8988T (cell line): ENCODE measurements around the gene WEE1.
"Not testable (repeated sequence)": the region's sequence is repeated elsewhere in the genome, so short reads cannot be mapped to it uniquely, and the experiment has no call there.

Source experiments
- DNase-seq: peaks from one replicate; pipeline ENCODE4 v3.0.0; 2011

The WEE1 gene

DNA sequence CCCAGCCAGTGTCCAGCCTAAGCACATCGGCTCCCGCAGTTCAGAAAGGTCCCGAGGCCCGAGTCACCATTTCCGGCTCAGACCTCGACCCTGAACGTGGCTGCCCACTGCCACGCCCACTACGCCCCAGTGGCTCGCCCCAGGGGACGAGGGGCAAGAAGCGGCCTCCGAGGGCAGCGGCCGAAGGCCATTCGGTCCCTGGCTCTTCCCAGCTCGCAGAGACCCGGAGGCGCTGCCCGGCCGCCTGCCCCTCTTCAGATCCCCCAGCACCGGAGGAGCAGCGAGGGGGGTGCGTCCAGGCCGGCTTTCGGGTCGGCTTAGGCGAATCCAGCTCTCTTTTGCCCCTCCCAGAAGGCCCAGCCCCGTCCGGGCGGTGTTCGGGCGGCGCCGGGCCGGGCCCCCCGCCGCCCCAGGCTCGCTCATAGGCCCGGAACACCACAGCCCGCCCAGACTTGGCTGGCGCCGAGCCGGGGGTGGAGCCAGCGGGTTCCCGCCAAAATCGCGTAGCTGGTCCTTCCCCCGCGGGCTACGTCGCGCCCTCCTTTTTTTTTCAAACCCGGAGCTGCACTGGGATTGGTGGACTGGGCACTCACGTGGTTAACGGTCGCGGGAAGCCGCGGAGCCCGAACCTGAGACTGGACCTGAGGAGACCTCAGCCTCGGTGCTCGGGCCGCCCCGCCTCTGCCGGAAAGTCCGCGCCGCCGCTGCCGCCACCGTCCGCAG lies at the start of gene WEE1:
Gene WEE1, plus strand, starts transcription at position 619 of the 723 bp plus-strand sequence. CDS start 264 bp downstream, outside the sequence.
- peak; percentile 94 for DNase-seq

DNA sequence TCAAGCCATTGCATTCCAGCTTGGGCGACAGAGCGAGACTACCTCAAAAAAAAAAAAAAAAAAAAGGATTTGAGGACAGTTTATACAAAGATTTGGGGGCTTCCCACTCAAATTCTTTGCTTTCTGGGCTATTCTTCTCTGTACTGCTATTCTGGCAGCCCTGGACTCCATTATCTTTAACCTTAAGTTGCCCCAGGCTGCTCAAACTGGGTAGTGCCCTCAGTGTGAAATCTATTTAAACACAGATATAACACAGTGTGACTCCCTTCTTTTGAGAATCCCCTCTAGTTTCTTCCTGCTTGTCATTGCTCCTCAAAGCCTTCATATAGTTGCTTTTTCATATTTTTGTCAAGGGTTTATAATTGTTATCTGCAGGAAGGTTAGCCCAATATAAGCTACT lies 49.5 kb upstream of the WEE1 start:
- no peak for DNase-seq

DNA sequence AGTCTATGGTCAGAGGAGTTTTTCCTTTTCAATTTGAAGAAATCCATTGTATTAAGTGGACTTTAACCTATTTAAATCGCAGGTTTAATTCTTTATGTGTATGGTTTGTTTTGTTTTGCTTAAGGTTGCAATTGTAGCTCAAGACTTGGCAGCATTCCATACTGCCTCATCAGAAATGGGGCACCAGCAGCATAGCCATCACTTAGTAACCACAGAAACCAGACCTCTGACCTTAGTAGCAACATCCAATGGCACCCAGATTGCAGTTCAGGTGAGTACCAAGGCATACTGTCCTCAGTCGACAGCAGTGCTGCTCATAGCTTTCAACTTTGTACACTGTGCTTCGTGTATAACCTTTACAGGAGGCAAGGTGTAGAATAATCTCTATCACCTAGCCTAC lies 48.4 kb upstream of the WEE1 start:
- no peak for DNase-seq

DNA sequence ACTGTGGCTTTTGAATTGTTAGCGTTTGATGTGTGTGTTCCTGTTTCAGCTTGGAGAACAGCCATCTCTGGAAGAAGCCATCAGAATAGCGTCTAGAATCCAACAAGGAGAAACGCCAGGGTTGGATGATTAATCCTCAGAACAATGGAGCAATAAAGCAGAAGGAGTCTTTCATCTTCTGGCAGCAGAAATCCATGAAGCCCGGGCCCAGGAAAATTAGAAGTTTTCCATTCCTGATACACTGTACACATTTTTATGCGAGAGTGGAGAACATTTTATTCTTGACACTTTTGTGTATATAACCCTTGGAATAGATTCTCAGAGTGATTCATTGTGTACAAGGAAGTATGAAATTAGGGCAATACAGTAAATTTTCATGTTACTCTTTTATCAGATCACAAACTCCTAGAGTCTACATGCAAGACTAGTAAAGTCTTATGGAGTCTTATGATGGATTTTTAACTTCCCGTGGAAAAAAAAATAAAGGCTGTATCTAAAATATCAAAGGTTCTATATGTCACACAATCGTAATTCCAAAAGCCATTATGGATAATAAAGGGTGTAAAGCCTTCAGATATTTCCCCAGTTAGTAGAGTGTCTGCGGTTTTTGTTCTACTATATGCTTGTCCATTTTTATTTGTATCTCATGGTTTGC lies 45.9 kb upstream of the WEE1 start:
- DNase-seq = no peak

DNA sequence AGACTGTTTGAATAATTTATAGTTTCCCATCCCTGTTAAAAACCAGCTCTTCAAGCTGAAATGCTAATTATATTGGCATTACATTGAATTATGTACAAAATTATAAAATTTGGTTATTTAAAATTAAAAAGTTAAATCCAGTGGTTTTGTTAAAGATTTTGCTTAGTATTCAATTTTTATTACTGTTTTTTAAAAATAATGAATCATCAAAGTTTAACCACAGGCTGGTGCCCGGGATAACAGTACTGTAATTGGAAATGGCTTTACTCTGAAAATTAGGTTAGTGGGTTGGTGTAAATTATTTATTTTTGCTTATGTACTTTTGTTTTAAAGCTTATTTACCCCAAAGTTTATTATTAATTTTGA lies 45.4 kb upstream of the WEE1 start:
- DNase-seq = no peak

DNA sequence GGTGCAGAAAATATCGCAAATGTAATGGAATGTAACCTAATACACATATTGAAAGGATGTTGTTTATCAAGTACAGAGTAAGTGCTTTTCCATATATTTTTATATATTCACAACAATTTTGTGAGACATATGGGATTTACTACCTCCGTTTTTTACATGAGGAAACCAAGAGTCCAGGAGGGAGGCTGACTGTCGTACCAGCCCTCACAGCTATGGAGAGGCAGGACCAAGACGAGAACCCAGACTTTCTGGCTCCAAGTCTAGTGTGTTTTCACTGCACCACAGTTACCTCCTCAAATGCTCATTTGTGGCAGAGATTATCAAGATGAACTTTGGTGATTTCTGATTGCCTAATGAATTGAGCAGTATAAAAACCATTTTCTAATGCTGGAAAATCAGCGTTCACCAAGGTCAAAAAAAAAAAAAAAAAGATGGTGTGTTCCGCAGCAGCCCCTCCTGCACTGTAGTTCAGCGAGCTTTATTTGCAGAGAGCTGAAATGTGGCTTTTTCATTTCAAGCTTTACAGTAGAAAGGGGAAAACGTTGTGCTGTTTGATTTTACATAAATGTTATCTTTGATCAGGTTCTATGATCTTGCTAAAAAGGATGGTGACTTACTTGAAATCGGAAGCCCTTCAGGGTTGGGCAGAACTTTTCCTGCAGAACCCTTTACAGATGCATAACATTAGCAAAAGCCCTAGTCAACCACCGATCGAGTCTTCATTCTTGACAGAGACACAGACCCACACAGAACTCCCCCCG lies 44.7 kb upstream of the WEE1 start:
- DNase-seq = no peak

DNA sequence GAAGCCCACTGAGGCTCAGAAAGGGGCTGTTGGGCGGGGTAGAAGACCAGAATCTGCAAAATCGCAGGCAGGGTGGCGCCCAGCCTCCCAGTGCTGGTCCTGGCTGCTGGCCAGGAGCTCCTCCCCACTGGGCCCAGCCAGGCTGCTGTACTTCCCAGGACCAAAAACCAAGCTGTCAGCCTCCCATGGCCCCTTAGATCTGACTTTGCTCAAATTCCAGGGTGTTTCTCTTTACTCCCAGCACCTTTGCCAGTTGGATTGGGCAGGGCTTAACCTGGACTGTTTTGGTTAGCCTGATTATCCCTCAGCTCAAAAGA lies 44.2 kb upstream of the WEE1 start:
- DNase-seq = no peak

DNA sequence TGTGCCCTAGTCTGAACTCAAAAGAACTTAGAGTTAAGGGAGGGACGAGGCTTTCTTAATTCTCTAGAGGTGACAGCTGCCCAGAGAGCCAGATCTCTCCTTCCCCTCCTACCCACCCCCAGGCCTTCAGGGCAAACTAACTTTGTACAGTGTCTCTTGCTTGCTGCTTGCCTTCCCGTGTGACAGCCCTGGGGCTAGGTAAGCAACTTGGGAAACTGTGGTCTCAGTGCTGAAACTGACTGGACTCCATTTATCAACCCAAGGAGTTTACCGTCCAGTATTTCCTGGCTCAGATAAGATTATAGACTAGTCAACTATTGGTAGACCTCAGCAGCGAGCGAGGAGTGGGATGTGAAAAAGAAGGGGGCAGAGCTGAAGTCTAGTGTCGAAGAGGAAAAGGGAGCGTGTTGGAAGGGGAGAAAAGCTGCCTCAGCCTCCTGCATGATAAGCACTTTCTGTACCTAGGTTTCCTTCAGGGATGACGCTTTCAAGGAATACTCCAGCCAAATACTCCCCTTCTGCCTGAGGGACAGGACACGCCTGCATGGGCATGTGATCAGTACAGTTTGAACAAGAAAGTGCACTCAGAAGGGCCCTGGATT lies 43.3 kb upstream of the WEE1 start:
- no peak for DNase-seq

DNA sequence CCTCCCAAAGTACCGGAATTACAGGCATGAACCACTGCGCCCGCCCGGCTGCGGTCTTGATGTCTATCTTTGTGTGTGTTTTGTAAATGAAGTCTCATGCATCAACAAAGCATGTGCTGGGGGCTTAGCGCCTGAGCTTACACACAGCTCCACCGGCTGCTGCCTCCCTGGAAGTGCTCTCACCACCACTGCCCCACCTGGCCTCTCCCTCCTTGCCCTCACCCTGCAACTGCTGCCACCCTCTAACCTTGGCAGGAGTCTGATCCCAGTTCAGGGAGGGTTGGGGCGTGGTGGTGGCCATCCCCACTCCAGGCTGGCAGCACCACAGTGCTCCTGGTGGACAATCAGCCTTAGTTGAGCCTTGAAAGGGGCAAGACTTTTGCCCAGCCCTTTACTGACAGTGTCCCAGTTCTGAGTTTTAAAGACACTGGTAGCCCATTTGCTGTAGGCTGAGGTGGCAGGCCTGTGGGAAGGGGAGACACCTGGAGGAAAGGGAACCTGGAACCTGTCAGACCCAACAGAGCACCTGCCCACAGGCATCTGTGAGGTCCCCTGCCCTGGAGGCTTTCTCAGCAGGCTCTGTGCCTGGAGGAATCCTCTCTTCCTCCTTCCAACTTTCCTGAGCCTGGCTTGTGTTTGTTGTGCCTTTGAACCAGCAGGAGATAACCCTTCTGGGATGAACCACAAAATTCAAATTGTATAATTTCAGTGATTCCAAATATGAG lies 42.4 kb upstream of the WEE1 start:
- peak; percentile 46 for DNase-seq

DNA sequence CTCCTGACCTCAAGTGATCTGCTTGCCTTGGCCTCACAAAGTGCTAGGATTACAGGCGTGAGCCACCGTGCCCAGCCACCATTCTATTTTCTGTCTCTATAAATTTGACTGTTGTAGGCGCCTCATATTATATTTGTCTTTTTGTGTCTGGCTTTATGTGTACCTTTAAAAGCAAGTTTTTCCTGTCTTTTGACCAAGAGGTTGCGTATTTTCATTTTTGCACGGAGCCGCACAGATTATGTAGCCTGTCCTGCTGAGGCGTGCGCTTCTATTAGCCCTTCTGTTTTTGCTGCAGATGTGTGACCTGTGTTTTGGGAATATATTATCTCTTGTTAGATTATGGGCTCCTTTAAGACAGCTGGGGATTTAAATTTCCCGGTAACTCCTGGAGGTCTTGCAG lies 40.4 kb upstream of the WEE1 start:
- DNase-seq = no peak

DNA sequence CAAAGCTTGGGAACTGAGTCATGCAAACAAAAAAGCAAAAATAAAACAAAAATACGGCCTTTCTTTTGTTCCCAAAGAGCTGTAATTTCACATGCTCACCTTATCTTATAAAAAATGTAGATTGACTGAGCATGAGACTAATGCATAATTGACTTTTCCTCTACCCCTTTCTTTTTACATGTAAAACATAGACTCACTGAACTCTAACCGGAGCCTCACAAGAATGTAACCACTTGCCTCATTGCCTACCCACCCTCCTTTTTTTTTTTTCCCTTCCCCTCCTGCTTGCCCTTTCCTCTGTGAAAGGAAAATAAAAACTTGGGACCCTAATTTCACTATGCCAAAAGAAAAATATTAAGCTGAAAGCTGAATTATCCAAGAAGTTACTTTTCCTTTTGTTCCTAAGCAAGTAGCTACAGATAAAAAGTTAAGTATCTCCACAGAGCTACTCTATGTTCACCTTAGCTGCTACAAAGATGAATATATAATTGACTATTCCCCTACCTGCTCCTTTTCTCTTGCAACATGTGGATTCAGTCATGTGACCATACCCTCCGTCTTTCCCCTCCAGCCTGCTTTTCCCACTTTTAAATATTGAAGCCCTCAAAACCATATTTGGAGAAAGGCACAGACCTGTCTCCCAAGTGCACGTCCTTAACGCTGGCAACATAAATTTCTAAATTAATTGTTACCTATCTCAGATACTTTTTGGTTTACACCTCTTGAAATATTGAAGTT lies 39.6 kb upstream of the WEE1 start:
- no peak for DNase-seq

DNA sequence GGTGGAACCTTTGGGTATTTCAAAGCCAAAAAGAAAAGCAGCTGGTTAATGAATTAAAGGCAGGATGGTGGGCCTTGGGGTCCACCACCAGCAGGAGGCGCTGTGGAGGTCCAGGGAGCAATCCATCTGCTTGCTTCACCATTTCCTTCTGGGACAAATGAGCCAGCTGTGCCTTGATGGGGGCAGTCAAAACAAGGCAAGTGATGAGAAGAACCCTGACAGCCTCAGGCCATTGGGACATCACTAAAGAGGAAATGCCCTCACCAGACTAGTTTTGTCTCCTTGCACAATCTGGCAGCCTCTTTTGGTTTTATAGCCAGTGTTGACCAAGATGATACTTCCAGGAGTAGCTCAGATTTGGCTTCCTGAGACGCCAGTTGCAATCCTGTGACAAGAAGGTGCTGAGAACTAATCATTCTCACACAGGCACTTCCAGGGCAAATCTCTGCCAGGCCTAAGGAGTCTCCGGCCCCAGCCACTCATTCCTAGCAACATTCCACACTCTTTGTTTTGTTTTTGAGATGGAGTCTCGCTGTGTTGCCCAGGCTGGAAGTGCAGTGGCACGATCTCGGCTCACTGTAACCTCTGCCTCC lies 38.2 kb upstream of the WEE1 start:
- DNase-seq = peak; percentile 47

DNA sequence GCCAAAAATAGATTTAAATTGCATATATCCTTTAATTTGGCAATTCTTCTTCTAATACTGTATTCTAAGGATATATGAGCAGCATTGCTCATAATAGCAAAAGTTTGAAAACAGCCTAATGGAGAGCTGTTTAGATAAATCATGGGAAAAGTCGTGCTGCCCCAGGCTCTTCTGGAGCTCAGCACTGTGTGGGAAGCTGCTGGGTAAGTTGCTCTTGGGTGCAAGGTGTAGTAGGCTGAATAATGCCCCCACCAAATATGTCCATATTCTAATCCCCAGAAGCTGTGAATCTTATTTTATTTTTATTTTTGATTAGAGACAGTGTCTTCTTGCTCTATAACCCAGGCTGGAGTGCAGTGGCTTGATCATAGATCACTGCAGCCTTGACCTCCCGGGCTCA lies 34.9 kb upstream of the WEE1 start:
- no peak for DNase-seq

DNA sequence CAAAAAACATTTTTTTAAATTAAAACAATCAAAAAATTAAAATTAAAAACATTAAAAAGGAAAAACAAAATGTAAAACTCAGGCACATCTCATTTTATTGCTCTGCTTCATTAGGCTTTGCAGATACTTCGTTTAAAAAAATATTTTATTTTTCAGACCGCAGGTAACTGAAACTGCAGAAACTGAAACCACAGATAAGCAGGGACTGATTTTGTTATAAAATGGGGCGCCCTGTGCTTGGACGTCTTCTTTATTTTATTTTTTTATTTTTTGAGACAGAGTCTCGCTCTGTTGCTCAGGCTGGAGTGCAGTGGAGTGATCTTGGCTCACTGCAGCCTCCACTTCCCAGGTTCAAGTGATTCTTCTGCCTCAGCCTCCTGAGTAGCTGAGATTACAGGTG lies 24.3 kb upstream of the WEE1 start:
- DNase-seq = not testable (repeated sequence)

DNA sequence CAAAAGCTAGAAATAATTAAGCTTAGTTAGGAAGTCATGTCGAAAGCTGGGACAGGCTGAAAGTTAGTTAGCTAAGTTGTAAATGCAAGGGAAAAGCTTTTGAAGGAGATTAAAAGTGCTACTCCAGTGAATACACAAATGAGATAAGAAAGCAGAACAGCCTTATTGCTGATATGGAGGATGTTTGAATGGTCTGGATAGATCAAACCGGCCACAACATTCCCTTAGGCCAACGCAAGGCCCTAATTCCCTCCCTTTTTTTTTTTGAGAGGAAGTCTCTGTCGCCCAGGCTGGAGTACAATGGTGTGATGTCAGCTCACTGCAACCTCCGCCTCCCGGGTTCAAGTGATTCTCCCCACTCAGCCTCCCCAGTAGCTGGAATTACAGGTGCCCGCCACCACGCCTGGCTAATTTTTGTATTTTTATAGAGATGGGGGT lies 23.3 kb upstream of the WEE1 start:
- no peak for DNase-seq

DNA sequence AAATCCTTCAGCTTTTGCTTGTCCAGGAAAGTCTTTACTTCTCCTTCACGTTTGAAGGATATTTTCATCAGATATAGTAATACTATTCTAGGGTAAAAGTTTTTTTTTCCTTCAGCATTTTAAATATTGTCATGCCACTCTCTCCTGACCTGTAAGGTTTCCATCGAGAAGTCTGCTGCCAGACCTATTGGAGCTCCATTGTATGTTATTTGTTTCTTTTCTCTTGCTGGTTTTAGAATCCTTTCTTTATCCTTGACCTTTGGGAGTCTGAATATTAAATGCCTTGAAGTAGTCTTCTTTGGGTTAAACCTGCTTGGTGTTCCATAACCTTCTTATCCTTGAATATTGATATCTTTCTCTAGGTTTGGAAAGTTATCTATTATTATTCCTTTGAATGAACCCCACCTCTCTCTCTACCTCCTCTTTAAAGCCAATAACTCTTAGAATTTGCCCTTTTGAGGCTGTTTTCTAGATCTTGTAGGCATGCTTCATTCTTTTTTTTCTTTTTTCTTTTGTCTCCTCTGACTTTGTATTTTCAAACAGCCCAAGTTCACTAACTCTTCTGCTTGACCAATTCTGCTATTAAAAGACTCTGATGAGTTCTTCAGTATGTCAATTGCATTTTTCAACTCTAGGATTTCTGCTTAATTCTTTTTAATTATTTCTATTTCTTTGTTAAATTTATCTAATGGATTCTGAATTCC lies 12.0 kb upstream of the WEE1 start:
- no peak for DNase-seq

DNA sequence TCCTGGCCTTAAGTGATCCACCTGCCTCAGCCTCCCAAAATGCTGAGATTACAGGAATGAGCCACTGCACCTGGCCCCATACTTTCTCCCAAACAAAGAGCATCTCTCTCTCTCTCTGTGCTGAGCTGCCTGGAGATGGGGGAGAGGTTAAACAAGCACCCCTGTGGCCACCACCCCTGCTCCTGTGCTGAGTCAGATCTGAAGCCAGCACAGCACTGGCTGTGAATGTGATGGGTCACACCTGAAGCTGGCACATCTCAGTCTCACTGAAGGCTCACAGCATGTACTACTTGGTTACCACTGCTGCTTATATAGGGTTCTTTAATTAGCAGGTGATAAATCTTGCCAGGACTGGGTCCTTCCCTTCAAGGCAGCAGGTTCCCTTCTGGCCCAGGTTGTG lies 10.8 kb upstream of the WEE1 start:
- DNase-seq = no peak

DNA sequence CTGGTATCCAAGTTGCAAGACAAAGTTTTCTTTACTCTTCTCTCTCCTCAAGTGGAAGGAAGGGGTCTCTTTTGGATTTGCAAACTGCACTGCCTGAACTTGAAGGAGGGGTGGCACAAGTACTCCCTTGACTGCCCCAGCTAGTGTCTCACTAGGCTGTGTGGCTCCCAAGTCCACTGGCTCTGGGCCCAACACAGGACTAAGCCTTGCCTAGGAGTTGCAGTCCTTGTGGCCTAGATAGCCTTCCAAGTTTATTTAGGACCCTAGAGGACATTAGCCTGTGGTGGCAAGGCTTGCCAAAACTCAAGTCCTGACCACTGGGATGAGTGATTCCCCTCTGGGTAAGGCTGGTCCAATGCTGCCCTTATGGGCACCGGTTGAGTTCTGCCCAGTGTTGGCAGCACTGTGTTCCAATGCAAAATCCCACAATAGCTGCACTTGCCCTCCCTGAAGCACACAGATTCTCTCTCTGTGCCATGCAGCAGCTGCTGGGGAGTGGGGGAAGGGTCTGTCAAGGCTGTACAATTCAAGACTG lies 10.2 kb upstream of the WEE1 start:
- DNase-seq = no peak

DNA sequence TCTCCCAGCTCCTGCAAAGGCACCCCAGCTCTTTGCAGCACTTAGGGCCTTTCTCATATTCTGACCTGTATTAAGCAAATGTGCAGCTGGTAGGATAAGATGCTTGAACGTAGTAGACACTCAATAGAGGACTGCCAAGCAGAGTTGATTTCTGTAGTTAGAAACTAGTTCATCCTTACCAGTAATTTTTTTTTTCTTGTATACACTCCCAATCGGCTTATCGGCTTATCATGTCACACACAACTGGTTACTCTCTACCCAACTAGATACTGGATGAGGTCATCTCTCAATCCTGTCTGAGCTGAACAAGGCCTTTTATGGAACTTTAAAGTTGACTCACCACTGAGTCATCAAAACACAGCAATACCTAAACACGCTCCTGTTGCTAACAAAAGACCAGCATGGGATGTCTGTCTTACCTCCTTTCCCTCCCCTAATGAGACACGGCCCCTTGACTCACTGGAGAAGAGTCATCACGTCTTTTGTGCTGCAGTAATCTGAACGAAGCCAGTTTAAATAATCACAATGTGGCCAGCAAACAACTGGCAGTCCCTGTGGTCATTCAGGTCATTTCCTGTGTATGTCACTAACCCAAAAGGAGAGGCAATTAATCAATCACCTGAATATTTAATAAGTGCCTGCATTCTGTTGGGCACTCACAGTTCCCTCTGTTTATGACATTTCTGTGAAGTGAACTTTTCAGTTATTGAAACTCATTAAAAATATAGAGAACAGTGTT lies 7.5 kb upstream of the WEE1 start:
- peak; percentile 56 for DNase-seq

DNA sequence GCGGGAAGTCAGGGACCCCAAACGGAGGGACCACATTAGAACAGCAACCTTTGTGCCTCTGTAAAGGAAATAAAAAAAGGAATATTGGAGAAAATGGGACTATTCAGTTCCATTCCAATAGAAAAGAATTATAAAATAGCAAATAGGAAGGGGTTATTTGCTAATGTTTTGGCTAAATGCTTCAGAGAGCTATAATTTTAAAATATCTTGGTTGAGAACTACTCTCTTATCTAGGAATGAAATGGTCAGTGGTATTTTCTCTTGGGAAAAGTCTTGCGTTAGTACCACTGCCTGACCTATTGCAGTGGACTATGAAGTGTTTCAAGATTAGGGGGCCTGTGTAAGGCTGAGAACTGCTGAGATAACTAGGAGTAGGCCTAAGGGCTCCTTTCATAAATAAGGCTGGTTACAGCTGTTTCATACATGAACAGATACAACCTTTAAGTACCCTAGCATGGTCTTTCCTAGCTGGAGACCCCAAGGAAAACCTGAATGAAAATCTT lies 6.9 kb upstream of the WEE1 start:
- DNase-seq = no peak
